ENCODE results near the gene NEURL3.
A peak's percentile ranks its signal among the peaks of the same experiment; 100 is the strongest.
"Not testable (repeated sequence)": the region's sequence is repeated elsewhere in the genome, so short reads cannot be mapped to it uniquely, and the experiment has no call there.

The NEURL3 gene

GRCh38 chr2:96505231-96505889 lies at the start of gene NEURL3:
TSS of gene NEURL3 (minus strand) at chr2:96505357. CDS start at chr2:96505286, 71 bp downstream.
- H2AFZ ChIP-seq (ENCODE audit: low read depth), result no peak within 1 kb of the TSS
- no peak within 1 kb of the TSS for H3K4me2 ChIP-seq
- no peaks in the 10 kb centered on the region for H3K79me2 ChIP-seq (ENCODE audit: insufficient read depth, low read depth)
- H3K27me3 ChIP-seq (ENCODE audit: insufficient read depth, low read depth), result no peaks in the 10 kb centered on the region
- TF ChIP-seq CTCF (conservative IDR thresholded peaks at IDR 0.05; ENCODE audit: low read depth, low read length), result no peak
- no peak within 1 kb of the TSS for H3K9ac ChIP-seq
- no peak within 1 kb of the TSS for H3K4me3 ChIP-seq (IDR thresholded peaks at IDR 0.05; ENCODE audit: insufficient read depth, low read depth, low read length)
- H3K4me1 ChIP-seq (ENCODE audit: low read depth, poor library complexity, severe bottlenecking), result peaks cover 30% of the 10 kb centered on the region
- no peaks in the 10 kb centered on the region for H4K20me1 ChIP-seq (ENCODE audit: insufficient read depth)
- H3K27ac ChIP-seq, result no peak within 1 kb of the TSS
- H3K36me3 ChIP-seq (ENCODE audit: insufficient read depth), result no peaks in the 10 kb centered on the region

GRCh38 chr2:96554293-96555145 lies 49.4 kb upstream of the NEURL3 start:
- Histone ChIP-seq H3K4me3 (IDR thresholded peaks at IDR 0.05; ENCODE audit: insufficient read depth, low read depth, low read length) (no peak overlapping the region), H3K4me1 (ENCODE audit: low read depth, poor library complexity, severe bottlenecking) (no peaks in the 10 kb centered on the region), H3K4me2 (no peak overlapping the region), H3K27ac (no peak overlapping the region), H3K36me3 (ENCODE audit: insufficient read depth) (peaks cover 4% of the 10 kb centered on the region; the same call in 1 of the 2 replicates), H4K20me1 (ENCODE audit: insufficient read depth) (0 out of 2 replicates have a peak, but pooled peaks cover 4% of the 10 kb centered on the region), H3K27me3 (ENCODE audit: insufficient read depth, low read depth) (no peaks in the 10 kb centered on the region), H3K79me2 (ENCODE audit: insufficient read depth, low read depth) (no peaks in the 10 kb centered on the region), H2AFZ (ENCODE audit: low read depth) (no peak overlapping the region), H3K9ac (no peak overlapping the region)
- TF ChIP-seq CTCF (conservative IDR thresholded peaks at IDR 0.05; ENCODE audit: low read depth, low read length), result peak; percentile 94

GRCh38 chr2:96553957-96554292 lies 48.8 kb upstream of the NEURL3 start:
- not testable (repeated sequence) for H3K4me1 ChIP-seq (ENCODE audit: low read depth, poor library complexity, severe bottlenecking); H3K36me3 ChIP-seq (ENCODE audit: insufficient read depth); H3K27ac ChIP-seq; H2AFZ ChIP-seq (ENCODE audit: low read depth); H4K20me1 ChIP-seq (ENCODE audit: insufficient read depth); H3K79me2 ChIP-seq (ENCODE audit: insufficient read depth, low read depth); H3K4me2 ChIP-seq; H3K27me3 ChIP-seq (ENCODE audit: insufficient read depth, low read depth); H3K9ac ChIP-seq; H3K4me3 ChIP-seq (IDR thresholded peaks at IDR 0.05; ENCODE audit: insufficient read depth, low read depth, low read length)

GRCh38 chr2:96553176-96553956 lies 48.2 kb upstream of the NEURL3 start:
- no peak overlapping the region for H3K4me3 ChIP-seq (IDR thresholded peaks at IDR 0.05; ENCODE audit: insufficient read depth, low read depth, low read length)
- H4K20me1 ChIP-seq (ENCODE audit: insufficient read depth), result 0 out of 2 replicates have a peak, but pooled peaks cover 4% of the 10 kb centered on the region
- H3K9ac ChIP-seq, result no peak overlapping the region
- H2AFZ ChIP-seq (ENCODE audit: low read depth), result no peak overlapping the region
- TF ChIP-seq CTCF (conservative IDR thresholded peaks at IDR 0.05; ENCODE audit: low read depth, low read length), result no peak
- H3K27ac ChIP-seq, result no peak overlapping the region
- H3K27me3 ChIP-seq (ENCODE audit: insufficient read depth, low read depth), result no peaks in the 10 kb centered on the region
- H3K4me1 ChIP-seq (ENCODE audit: low read depth, poor library complexity, severe bottlenecking), result no peaks in the 10 kb centered on the region
- H3K79me2 ChIP-seq (ENCODE audit: insufficient read depth, low read depth), result peaks cover 4% of the 10 kb centered on the region; the same call in 1 of the 2 replicates
- peaks cover 4% of the 10 kb centered on the region; the same call in 1 of the 2 replicates for H3K36me3 ChIP-seq (ENCODE audit: insufficient read depth)
- H3K4me2 ChIP-seq, result no peak overlapping the region

All from KMS-11 (cell line).